COLO829 (cell line): ENCODE measurements around the gene LCLAT1.
"Not testable (repeated sequence)": the region's sequence is repeated elsewhere in the genome, so short reads cannot be mapped to it uniquely, and the experiment has no call there.

Experiments
- DNase-seq: peaks from one replicate; pipeline ENCODE4 v3.0.0; 2012; ENCODE audit warnings: low spot score

LCLAT1 gene

GRCh38 chr2:30455114-30455738, 8.2 kb downstream of the LCLAT1 start:
- DNase-seq = no peak

- no peak for DNase-seq
Measured at GRCh38 chr2:30456106-30456505, 9.1 kb downstream of the LCLAT1 start.

- no peak for DNase-seq
Measured at GRCh38 chr2:30456579-30456978, 9.5 kb downstream of the LCLAT1 start.

- no peak for DNase-seq
Measured at GRCh38 chr2:30457296-30457695, 10.2 kb downstream of the LCLAT1 start.

DNA sequence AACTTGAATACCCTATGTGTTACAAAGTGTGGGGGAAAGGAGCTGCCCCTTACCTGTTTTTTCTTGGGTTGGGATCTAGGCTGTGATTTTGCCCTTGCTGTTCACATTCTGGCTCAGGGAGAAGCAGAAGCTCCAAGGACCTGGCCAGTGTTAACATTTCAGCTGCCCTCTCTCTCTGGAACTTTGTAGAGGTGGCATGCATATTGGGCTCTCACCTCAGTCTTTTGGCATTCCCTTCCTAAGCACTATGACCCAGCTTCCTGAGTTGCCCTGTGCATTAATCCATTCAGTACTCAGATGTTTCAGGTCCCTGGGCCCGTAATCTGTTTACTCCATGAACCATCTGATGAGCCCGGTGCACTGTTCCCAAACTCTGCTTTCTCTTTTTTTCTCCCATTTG, 12.1 kb downstream of the LCLAT1 start:
- DNase-seq = no peak

- DNase-seq = no peak
Measured at GRCh38 chr2:30462131-30462857, 15.2 kb downstream of the LCLAT1 start.

- no peak for DNase-seq
Measured at GRCh38 chr2:30463535-30463934, 16.5 kb downstream of the LCLAT1 start.

- DNase-seq = no peak
Measured at GRCh38 chr2:30464544-30465170, 17.6 kb downstream of the LCLAT1 start.

DNA sequence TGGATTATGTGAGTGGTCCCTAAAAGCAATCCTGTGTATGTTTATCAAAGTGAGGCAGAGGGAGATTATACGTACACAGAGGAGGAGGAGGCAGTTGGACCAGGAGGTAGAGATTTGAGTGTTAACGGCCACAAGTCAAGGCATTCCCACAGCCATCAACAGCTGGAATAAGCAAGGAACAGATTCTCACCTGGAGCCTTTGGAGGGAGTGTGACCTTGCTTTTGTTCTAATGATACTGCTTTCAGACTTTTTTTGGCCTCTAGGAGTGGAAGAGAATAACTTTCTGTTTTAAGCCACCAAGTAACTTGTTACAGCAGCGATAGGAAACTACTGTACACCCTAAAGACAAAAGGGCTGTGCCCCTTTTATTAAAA, 18.1 kb downstream of the LCLAT1 start:
- no peak for DNase-seq

DNA sequence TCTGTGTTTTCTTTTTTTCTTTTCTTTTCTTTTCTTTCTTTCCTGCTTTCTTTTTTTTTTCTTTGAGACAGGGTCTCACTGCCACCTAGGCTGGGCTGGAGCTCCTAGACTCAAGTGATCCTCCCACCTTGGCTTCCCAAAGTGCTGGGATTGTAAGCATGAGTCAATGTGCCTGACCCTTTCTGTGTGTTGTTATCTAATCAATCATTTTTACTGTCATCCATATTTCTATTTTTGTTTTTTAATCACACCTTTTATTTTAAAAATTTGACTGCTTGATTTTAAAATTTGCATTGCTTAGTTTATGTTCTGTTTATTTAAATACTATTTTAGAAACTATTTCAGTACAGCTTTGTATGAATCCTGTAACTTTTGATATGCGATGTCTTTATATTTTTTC, 19.2 kb downstream of the LCLAT1 start:
- no peak for DNase-seq

GRCh38 chr2:30467062-30467826, 20.2 kb downstream of the LCLAT1 start:
- not testable (repeated sequence) for DNase-seq

- no peak for DNase-seq
Measured at GRCh38 chr2:30470426-30470825, 23.4 kb downstream of the LCLAT1 start.

DNA sequence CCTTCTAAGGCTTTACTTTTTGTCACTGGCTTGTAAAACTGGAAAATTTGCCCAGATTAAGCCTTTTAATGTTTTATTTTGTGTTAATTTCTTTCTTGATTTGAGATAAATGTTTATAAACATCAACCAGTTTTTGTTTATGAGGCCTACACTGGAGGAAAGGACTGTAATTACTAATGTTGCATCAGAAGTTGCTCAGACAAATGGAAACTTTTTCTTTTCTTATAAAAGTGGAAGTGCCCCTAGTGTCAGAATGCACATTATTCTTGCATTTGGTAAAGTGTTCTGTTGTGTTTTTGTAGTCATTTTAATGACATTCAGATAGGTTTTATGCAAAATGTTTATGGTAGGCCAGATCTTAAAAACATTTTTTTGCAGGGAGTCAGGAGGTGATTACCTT, 25.3 kb downstream of the LCLAT1 start:
- DNase-seq = no peak

GRCh38 chr2:30475542-30475941, 28.5 kb downstream of the LCLAT1 start:
- no peak for DNase-seq

DNA sequence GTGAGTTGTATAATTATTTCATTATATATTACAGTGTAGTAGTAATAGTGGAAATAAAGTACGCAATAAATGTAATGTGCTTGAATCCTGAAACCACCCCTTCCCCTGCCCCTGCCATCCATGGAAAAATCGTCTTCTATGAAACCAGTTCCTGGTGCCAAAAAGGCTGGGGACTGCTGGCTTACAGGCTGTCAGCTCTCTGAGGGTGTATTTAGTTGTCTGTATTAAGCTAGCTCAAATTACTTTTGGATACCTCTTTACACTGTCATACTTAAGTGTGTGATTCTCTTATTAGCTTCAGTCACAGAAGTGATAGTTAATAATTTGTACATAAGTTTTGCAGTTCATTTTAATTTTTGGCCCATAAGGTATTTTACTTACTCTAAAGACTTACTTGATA, 29.6 kb downstream of the LCLAT1 start:
- DNase-seq = no peak

- DNase-seq = no peak
Measured at GRCh38 chr2:30480703-30481322, 33.8 kb downstream of the LCLAT1 start.

DNA sequence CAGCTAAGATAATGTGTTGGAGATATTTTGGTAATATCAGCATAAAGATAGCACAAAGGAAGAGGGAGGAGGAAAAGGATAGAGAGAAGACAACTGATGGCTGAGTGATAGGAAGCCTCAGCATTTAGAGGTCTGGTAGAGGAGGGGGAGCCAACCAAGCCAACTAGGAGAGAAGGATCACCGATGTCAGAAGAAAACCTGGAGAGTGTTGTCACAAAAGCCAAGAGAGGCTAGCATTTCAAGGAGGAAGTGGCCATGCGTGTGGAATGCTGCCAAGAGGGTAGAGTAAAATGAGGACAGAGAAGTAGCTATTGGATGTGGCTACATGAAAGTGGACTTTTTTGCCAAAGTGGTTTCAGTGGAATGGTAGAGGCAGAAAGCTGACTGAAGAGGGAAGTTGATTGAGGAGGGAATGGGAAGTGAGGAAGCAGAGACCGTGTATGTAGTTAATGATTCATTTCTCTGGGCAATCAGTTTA, 34.3 kb downstream of the LCLAT1 start:
- DNase-seq = no peak

DNA sequence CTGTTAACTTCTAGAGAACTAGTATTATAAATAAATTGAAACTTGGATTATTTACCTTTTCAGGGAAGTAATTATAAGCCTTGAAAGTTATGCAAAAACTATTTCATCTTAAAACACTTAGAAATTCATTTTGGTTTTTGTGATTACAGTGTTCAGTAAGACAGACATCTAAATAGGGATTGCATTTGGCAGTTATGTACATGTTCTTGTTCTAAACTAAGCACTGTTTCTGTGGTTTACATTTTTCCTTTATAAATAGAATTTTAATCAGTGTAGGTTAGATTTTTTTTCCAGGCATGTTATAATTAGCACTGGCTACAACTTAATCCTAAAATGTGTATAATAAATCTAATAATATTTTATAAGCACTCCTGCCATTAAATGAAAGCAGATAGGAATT, 35.0 kb downstream of the LCLAT1 start:
- DNase-seq = no peak

GRCh38 chr2:30484145-30484544, 37.1 kb downstream of the LCLAT1 start:
- DNase-seq = no peak

- DNase-seq = no peak
Measured at GRCh38 chr2:30484995-30485394, 37.9 kb downstream of the LCLAT1 start.

DNA sequence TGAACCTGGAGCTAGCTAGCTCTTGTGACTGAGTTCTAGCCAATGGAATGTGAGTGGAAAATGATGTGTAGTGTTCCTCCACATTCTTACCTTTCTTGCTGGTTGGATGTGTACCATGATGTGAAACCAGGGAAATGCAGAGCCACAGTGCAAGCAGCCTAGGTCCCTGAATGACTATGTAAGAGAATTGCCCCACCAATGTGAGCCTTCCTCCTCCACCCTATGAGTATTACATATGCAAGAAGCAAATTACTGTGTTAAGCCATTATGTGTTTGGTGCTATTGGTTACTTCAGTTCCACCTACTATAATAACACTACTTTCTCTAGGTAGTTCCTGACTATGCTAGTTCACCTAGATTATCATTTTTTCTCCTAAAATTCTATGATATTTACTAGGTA, 39.6 kb downstream of the LCLAT1 start:
- DNase-seq = no peak

- no peak for DNase-seq
Measured at GRCh38 chr2:30487603-30488002, 40.6 kb downstream of the LCLAT1 start.
